ENCODE results near the gene SPI1.

GRCh38 chr11:47425611-47426010 lies 47.3 kb upstream of the SPI1 start:
- TF ChIP-seq, protein P1, sequence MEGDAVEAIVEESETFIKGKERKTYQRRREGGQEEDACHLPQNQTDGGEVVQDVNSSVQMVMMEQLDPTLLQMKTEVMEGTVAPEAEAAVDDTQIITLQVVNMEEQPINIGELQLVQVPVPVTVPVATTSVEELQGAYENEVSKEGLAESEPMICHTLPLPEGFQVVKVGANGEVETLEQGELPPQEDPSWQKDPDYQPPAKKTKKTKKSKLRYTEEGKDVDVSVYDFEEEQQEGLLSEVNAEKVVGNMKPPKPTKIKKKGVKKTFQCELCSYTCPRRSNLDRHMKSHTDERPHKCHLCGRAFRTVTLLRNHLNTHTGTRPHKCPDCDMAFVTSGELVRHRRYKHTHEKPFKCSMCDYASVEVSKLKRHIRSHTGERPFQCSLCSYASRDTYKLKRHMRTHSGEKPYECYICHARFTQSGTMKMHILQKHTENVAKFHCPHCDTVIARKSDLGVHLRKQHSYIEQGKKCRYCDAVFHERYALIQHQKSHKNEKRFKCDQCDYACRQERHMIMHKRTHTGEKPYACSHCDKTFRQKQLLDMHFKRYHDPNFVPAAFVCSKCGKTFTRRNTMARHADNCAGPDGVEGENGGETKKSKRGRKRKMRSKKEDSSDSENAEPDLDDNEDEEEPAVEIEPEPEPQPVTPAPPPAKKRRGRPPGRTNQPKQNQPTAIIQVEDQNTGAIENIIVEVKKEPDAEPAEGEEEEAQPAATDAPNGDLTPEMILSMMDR (IDR thresholded peaks at IDR 0.05), result no peak
- TF ChIP-seq, protein P2, sequence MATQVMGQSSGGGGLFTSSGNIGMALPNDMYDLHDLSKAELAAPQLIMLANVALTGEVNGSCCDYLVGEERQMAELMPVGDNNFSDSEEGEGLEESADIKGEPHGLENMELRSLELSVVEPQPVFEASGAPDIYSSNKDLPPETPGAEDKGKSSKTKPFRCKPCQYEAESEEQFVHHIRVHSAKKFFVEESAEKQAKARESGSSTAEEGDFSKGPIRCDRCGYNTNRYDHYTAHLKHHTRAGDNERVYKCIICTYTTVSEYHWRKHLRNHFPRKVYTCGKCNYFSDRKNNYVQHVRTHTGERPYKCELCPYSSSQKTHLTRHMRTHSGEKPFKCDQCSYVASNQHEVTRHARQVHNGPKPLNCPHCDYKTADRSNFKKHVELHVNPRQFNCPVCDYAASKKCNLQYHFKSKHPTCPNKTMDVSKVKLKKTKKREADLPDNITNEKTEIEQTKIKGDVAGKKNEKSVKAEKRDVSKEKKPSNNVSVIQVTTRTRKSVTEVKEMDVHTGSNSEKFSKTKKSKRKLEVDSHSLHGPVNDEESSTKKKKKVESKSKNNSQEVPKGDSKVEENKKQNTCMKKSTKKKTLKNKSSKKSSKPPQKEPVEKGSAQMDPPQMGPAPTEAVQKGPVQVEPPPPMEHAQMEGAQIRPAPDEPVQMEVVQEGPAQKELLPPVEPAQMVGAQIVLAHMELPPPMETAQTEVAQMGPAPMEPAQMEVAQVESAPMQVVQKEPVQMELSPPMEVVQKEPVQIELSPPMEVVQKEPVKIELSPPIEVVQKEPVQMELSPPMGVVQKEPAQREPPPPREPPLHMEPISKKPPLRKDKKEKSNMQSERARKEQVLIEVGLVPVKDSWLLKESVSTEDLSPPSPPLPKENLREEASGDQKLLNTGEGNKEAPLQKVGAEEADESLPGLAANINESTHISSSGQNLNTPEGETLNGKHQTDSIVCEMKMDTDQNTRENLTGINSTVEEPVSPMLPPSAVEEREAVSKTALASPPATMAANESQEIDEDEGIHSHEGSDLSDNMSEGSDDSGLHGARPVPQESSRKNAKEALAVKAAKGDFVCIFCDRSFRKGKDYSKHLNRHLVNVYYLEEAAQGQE (IDR thresholded peaks at IDR 0.05; ENCODE audit: insufficient read depth in 1 of 2, low read depth in 2 of 2, low read length in 1 of 2), result no peak
- TF ChIP-seq POLR2AphosphoS5 (IDR thresholded peaks at IDR 0.05; ENCODE audit: low read depth, low read length), result no peak
- no peak for TF ChIP-seq SIN3A (IDR thresholded peaks at IDR 0.05; ENCODE audit: borderline replicate concordance, insufficient read depth, low read depth, low read length)
